ENCODE results near the gene PHC2. TPM values are rescaled to one million over a fixed set of nuclear protein-coding genes. Genes with fewer than 3 reads are reported as not detected.

Gene PHC2, protein sequence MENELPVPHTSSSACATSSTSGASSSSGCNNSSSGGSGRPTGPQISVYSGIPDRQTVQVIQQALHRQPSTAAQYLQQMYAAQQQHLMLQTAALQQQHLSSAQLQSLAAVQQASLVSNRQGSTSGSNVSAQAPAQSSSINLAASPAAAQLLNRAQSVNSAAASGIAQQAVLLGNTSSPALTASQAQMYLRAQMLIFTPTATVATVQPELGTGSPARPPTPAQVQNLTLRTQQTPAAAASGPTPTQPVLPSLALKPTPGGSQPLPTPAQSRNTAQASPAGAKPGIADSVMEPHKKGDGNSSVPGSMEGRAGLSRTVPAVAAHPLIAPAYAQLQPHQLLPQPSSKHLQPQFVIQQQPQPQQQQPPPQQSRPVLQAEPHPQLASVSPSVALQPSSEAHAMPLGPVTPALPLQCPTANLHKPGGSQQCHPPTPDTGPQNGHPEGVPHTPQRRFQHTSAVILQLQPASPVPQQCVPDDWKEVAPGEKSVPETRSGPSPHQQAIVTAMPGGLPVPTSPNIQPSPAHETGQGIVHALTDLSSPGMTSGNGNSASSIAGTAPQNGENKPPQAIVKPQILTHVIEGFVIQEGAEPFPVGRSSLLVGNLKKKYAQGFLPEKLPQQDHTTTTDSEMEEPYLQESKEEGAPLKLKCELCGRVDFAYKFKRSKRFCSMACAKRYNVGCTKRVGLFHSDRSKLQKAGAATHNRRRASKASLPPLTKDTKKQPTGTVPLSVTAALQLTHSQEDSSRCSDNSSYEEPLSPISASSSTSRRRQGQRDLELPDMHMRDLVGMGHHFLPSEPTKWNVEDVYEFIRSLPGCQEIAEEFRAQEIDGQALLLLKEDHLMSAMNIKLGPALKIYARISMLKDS
- total RNA-seq, result 10 to 100 TPM; 60.6 to 74.8 TPM

DNA sequence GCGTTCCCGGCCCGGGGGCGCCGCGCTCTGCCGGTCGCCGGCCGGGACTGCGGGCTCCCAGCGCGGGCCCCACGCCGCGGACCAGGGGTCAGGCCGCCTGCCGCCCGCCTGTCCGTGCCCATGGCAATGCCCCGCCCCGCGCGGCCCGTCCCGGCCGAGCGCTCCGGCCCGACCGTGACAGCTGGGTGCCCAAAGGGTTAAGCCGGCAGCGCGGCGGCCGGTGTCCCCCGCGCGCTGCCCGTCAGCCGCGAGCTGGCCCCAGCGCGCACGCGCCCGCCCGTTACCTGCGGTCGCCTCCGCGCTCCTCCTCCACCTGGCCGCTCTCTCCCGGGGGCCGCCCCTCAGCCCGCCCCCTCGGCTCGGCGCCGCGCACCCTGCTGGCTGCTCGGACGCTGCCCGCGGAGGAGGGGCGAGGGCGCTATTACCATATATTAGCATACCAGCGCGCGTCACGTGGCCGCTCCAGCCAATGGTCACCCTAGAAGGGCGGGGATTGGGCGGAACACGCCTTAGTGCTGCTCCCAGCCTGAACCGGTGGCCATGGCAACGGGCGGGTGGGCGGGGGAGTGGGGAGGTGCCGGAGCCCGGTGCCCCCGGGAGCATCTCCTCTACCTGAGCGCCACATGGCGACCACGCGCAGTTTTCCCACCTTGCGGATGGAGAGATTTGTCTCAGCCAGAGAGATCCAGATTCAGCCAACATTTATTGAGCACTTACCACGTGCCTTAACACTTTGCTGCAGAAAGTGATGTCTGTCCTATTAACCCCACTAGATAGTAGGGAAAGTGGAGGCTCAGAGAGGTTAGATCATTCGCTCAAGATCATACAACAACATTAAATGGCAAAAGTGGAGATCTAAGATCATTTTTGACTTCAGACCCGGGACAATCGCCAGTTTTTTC lies at the start of gene PHC2:
Gene PHC2 (minus strand): TSS at position 404 of the 902 bp plus-strand sequence. CDS start 55,556 bp downstream, outside the sequence.
- Histone ChIP-seq H3K27ac (no peak within 1 kb of the TSS), H3K9ac (ENCODE audit: low read depth in 2 of 2, low read length in 2 of 2) (peak within 1 kb of the TSS; percentile 21 to 77), H3K36me3 (no peaks in the 10 kb centered on the region), H3K4me3 (peak within 1 kb of the TSS; percentile 78), H3K4me1 (peaks cover 3% of the 10 kb centered on the region), H3K9me3 (no peaks in the 10 kb centered on the region), H3K27me3 (peaks cover 4% of the 10 kb centered on the region)
- peak; percentile 96 for DNase-seq
- intact Hi-C loops (cut with DNase I), result no loop called here
- TF ChIP-seq, protein P1, sequence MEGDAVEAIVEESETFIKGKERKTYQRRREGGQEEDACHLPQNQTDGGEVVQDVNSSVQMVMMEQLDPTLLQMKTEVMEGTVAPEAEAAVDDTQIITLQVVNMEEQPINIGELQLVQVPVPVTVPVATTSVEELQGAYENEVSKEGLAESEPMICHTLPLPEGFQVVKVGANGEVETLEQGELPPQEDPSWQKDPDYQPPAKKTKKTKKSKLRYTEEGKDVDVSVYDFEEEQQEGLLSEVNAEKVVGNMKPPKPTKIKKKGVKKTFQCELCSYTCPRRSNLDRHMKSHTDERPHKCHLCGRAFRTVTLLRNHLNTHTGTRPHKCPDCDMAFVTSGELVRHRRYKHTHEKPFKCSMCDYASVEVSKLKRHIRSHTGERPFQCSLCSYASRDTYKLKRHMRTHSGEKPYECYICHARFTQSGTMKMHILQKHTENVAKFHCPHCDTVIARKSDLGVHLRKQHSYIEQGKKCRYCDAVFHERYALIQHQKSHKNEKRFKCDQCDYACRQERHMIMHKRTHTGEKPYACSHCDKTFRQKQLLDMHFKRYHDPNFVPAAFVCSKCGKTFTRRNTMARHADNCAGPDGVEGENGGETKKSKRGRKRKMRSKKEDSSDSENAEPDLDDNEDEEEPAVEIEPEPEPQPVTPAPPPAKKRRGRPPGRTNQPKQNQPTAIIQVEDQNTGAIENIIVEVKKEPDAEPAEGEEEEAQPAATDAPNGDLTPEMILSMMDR (IDR thresholded peaks at IDR 0.05), result no peak

DNA sequence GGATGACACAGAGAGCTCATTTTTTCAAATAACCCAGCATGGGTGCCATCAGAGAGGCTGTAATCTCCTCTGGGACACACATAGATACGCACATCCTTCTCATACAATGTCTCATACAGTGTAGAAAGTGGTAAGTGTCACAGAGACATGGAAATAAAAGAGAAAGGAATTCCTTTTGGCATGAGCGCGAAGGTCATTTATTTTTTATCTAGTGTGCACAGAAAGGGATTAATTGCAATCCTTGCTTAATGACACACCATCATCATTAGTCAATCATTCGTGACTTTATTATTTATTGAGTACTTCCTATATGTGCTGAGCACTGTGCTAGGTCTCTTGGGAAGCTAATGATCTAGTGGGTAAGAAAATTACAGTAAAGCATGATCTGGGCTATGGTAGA lies 46.6 kb upstream of the PHC2 start:
- H3K27me3 ChIP-seq, result no peaks in the 10 kb centered on the region
- no peak overlapping the region for H3K4me3 ChIP-seq
- H3K27ac ChIP-seq, result no peak overlapping the region
- no peaks in the 10 kb centered on the region for H3K9me3 ChIP-seq
- TF ChIP-seq, protein P1 (IDR thresholded peaks at IDR 0.05), result no peak
- intact Hi-C loops (cut with DNase I), result no loop called here
- DNase-seq, result no peak
- H3K36me3 ChIP-seq, result no peaks in the 10 kb centered on the region
- no peak overlapping the region for H3K9ac ChIP-seq (ENCODE audit: low read depth in 2 of 2, low read length in 2 of 2)
- H3K4me1 ChIP-seq, result no peaks in the 10 kb centered on the region

DNA sequence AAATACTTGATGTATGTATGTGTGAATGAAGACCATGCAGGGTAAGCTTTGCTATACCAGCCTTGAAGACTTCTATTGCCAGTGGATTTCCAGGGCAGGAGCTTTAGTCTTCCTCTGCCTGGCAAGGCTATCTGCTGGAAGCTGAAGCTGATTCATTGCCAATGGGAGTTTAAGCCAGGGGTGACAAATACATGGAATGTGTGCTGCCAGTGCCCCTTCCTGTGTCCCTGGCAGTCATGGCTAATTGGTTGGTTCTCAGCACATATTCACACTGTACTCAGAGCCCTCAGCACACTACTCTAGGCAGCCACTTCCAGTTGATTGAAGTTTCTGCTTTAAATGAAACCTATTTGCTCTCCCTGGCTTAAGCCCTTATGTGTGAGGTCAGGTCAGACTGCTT lies 43.0 kb upstream of the PHC2 start:
- DNase-seq, result no peak
- Histone ChIP-seq H3K4me3 (no peak overlapping the region), H3K27me3 (no peaks in the 10 kb centered on the region), H3K9ac (ENCODE audit: low read depth in 2 of 2, low read length in 2 of 2) (no peak overlapping the region), H3K4me1 (no peaks in the 10 kb centered on the region), H3K9me3 (no peaks in the 10 kb centered on the region), H3K27ac (no peak overlapping the region), H3K36me3 (no peaks in the 10 kb centered on the region)
- TF ChIP-seq, protein P1 (IDR thresholded peaks at IDR 0.05), result no peak
- intact Hi-C loops (cut with DNase I), result no loop called here

DNA sequence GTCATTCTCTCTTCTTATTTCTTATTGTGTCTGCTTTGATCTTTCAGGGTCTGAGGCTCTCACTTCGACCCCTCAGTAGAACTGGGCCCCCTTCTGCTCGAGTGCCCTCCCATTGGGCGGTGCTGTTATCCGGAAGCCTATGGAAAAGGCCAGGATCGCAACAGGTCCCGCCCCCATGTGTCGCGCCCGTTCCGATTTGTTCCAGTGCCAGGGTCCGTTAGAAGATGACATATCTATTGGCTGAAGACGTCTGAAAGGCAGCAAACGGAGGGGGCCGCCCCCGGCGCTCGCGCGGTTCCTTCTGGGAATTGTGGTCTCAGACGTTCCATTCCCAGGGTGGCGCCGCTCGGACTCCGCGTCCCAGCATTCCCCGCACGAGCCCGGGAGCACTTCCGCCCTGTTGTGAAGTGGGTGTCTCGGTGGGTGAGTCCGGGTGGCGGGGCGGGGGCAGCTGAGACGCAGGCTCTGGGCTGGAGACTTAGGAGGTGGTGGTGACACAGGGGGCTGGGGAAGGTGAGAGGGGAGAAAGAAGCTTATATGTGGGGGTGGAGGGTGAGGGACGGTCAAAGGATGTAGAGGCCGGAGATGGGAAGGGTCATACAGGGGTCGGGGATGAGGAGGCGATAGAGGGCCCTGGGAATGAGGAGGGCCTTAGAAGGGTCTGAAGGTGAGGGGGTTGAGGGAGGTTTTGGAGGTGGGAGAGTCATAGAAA lies 41.5 kb upstream of the PHC2 start, which contains the start of gene ZSCAN20:
Gene ZSCAN20 (plus strand): TSS at position 377 of the 712 bp plus-strand sequence. CDS start 6,644 bp downstream, outside the sequence.
- Histone ChIP-seq H3K27ac (peak within 1 kb of the TSS; percentile 7), H3K9me3 (no peaks in the 10 kb centered on the region), H3K9ac (ENCODE audit: low read depth in 2 of 2, low read length in 2 of 2) (peak within 1 kb of the TSS; percentile 61 to 71), H3K36me3 (no peaks in the 10 kb centered on the region), H3K4me1 (no peaks in the 10 kb centered on the region), H3K27me3 (no peaks in the 10 kb centered on the region), H3K4me3 (peak within 1 kb of the TSS; percentile 52)
- DNase-seq, result peak; percentile 98
- intact Hi-C loops (cut with DNase I), result no loop called here
- TF ChIP-seq, protein P1 (IDR thresholded peaks at IDR 0.05), result no peak

Data from colonic mucosa (tissue), 4 donors.